A549 (cell line): Measurements from ENCODE around the gene JRKL. TPM values are rescaled to one million over a fixed set of nuclear protein-coding genes. Genes with fewer than 3 reads are reported as not detected.

Experiments
- ATAC-seq, 2 experiments: fragments of 200-7000 bp in 1 of 2; fragments of >200 bp in 1 of 2; cut with Nextera tagmentation in 1 of 2; cut with Tn5 transposase in 1 of 2; 3 replicates each; pipeline versions ENCODE4 v1.8.0 to v1.9.1; 2018 to 2020; ENCODE audit warnings: mild to moderate bottlenecking in 1 of 2, moderate library complexity in 1 of 2
- CTCF ChIA-PET: fragments of 300-600 bp; sonication (Branson Sonifier 250); formaldehyde crosslinking; extraction: SDS; loops from one replicate; lab custom pipeline; 2021; ENCODE audit warnings: antibody characterized with exemption, inconsistent platforms; lab: Yijun Ruan, JAX
- POLR2A ChIA-PET: fragments of 350-600 bp; formaldehyde crosslinking; extraction: SDS; loops from one replicate; lab custom pipeline; 2021; ENCODE audit warnings: antibody characterized with exemption, inconsistent platforms; lab: Yijun Ruan, JAX
- DNase-seq, 2 experiments: peaks; one replicate each; pipeline versions ENCODE4 v3.0.0 to v3.0.0-alpha.2; 2011 to 2016; ENCODE audit warnings: low read depth in 1 of 2, low spot score in 1 of 2
- FAIRE-seq: peaks from 2 replicates; lab custom pipeline; 2011; peaks lifted over from hg19 to GRCh38; lab: Jason Lieb, UNC
- H3K27ac ChIP-seq, 2 experiments: fragments of >200 bp; sonication (Bioruptor Twin); formaldehyde crosslinking; 3 replicates each; pipeline ENCODE4 v1.5.1; 2016 to 2017
- H3K4me1 ChIP-seq: fragments of >200 bp; sonication (Bioruptor Twin); formaldehyde crosslinking; 3 replicates; pipeline ENCODE4 v1.6.1; 2016
- H3K4me2 ChIP-seq: fragments of >200 bp; sonication (Bioruptor Twin); formaldehyde crosslinking; 3 replicates; pipeline ENCODE4 v1.6.1; 2016
- H3K4me3 ChIP-seq: fragments of >200 bp; sonication (Bioruptor Twin); formaldehyde crosslinking; 3 replicates; pipeline ENCODE4 v1.5.1; 2016
- H3K9me3 ChIP-seq: fragments of >200 bp; sonication (Bioruptor Twin); formaldehyde crosslinking; 3 replicates; pipeline ENCODE4 v1.6.1; 2016
- ATOH8 ChIP-seq: fragments of 250-450 bp; sonication (Bioruptor Pico); IDR thresholded peaks from 2 replicates; pipeline ENCODE4 v1.5.0; 2020; ENCODE audit warnings: low read depth, mild to moderate bottlenecking, moderate library complexity
- BHLHE40 ChIP-seq: IDR thresholded peaks from 2 replicates; pipeline ENCODE4 v1.6.1; 2012; ENCODE audit warnings: low read depth, low read length, inconsistent platforms
- CBX2 ChIP-seq: fragments of 200-600 bp; sonication (generic); IDR thresholded peaks from 2 replicates; pipeline ENCODE4 v1.6.1; 2016; ENCODE audit warnings: low read depth, mild to moderate bottlenecking, borderline replicate concordance
- CBX8 ChIP-seq: fragments of 200-600 bp; sonication (generic); IDR thresholded peaks from 2 replicates; pipeline ENCODE4 v1.6.1; 2016
- CEBPB ChIP-seq, 2 experiments: fragments of >200 bp in 1 of 2; sonication (Bioruptor Twin) in 1 of 2; formaldehyde crosslinking in 1 of 2; IDR thresholded peaks; 2 replicates each; pipeline ENCODE4 v1.6.1; 2012 to 2016
- EHF ChIP-seq: fragments of 250-450 bp; sonication (Bioruptor Pico); IDR thresholded peaks from 2 replicates; pipeline ENCODE4 v1.5.0; 2020; ENCODE audit warnings: mild to moderate bottlenecking
- EHMT2 ChIP-seq: fragments of 200-600 bp; sonication (generic); IDR thresholded peaks from 2 replicates; pipeline ENCODE4 v1.6.1; 2016; ENCODE audit warnings: antibody characterized with exemption, low read depth, mild to moderate bottlenecking, moderate library complexity
- EP300 ChIP-seq, 2 experiments: fragments of >200 bp; sonication (Bioruptor Twin); formaldehyde crosslinking; IDR thresholded peaks; 2 replicates in 1 of 2; 3 replicates in 1 of 2; pipeline ENCODE4 v1.6.1; 2016 to 2017
- ESRRA ChIP-seq: fragments of 150-350 bp; IDR thresholded peaks from 2 replicates; pipeline ENCODE4 v1.6.1; 2014; ENCODE audit warnings: mild to moderate bottlenecking, low read length, borderline replicate concordance
- FOSB ChIP-seq: fragments of 250-450 bp; sonication (Bioruptor Pico); IDR thresholded peaks from 2 replicates; pipeline ENCODE4 v1.5.0; 2020; ENCODE audit warnings: mild to moderate bottlenecking, moderate library complexity
- FOSL2 ChIP-seq, 2 experiments: fragments of 450-650 bp in 1 of 2; fragments of >200 bp in 1 of 2; sonication (Bioruptor Twin) in 1 of 2; formaldehyde crosslinking; IDR thresholded peaks; 2 replicates each; pipeline versions ENCODE4 v1.5.0 to v1.6.1; 2016 to 2020; ENCODE audit warnings: mild to moderate bottlenecking in 1 of 2, moderate library complexity in 1 of 2
- FOXS1 ChIP-seq: fragments of 250-450 bp; sonication (Bioruptor Pico); IDR thresholded peaks from 2 replicates; pipeline ENCODE4 v1.5.0; 2020; ENCODE audit warnings: mild to moderate bottlenecking, moderate library complexity
- GATA3 ChIP-seq: IDR thresholded peaks from 2 replicates; pipeline ENCODE4 v1.6.1; 2012; ENCODE audit warnings: borderline replicate concordance
- HOXA7 ChIP-seq: fragments of 250-450 bp; sonication (Bioruptor Pico); IDR thresholded peaks from 2 replicates; pipeline ENCODE4 v1.5.0; 2020; ENCODE audit warnings: mild to moderate bottlenecking, moderate library complexity
- HOXB13 ChIP-seq: fragments of 250-450 bp; sonication (Bioruptor Pico); IDR thresholded peaks from 2 replicates; pipeline ENCODE4 v1.5.0; 2020; ENCODE audit warnings: low read depth, mild to moderate bottlenecking, moderate library complexity
- HOXB5 ChIP-seq: fragments of 250-450 bp; sonication (Bioruptor Pico); IDR thresholded peaks from 2 replicates; pipeline ENCODE4 v1.5.0; 2020; ENCODE audit warnings: mild to moderate bottlenecking, moderate library complexity
- JUN ChIP-seq, 2 experiments: fragments of >200 bp; sonication (Bioruptor Twin); formaldehyde crosslinking; IDR thresholded peaks; 2 replicates in 1 of 2; 3 replicates in 1 of 2; pipeline ENCODE4 v1.6.1; 2016 to 2017
- JUNB ChIP-seq: fragments of >200 bp; sonication (Bioruptor Twin); formaldehyde crosslinking; IDR thresholded peaks from 2 replicates; pipeline ENCODE4 v1.6.1; 2016
- MAFK ChIP-seq: fragments of 450-650 bp; IDR thresholded peaks from 2 replicates; pipeline ENCODE4 v1.6.1; 2014; ENCODE audit not compliant: partially characterized antibody
- NPAS2 ChIP-seq: fragments of 250-450 bp; sonication (Bioruptor Pico); IDR thresholded peaks from 2 replicates; pipeline ENCODE4 v1.8.0; 2022; ENCODE audit warnings: mild to moderate bottlenecking, moderate library complexity, borderline replicate concordance
- RAD21 ChIP-seq, 2 experiments: fragments of >200 bp in 1 of 2; sonication (Bioruptor Twin) in 1 of 2; formaldehyde crosslinking in 1 of 2; IDR thresholded peaks in 1 of 2; conservative IDR thresholded peaks in 1 of 2; 2 replicates in 1 of 2; 3 replicates in 1 of 2; pipeline ENCODE4 v1.6.1; 2012 to 2018; ENCODE audit warnings: inconsistent platforms in 1 of 2
- RNF2 ChIP-seq: fragments of 200-600 bp; sonication (generic); IDR thresholded peaks from 2 replicates; pipeline ENCODE4 v1.6.1; 2016; ENCODE audit warnings: low read depth, mild to moderate bottlenecking, antibody characterized with exemption, moderate library complexity, borderline replicate concordance
- SMC3 ChIP-seq: fragments of >200 bp; sonication (Bioruptor Twin); formaldehyde crosslinking; IDR thresholded peaks from 3 replicates; pipeline ENCODE4 v1.6.1; 2018; ENCODE audit warnings: inconsistent platforms
- WGBS: methylation state at CpG from one replicate; pipeline ENCODE4 v1.1.6; 2017; ENCODE audit errors: missing lambda C conversion rate; 5-methylcytosine and 5-hydroxymethylcytosine counted together
- polyA plus RNA-seq, 4 experiments: library from polyadenylated mRNA; depleted of rRNA in 3 of 4; stranded (reverse); fragments of >200 nt; fragmentation: RNase III in 1 of 4; extraction: RNeasy Plus Mini Kit Qiagen cat#74134 plus additional on column Dnase treatment in 1 of 4; gene quantifications; 2 replicates in 3 of 4; 3 replicates in 1 of 4; pipeline ENCODE4 v1.2.3, GENCODE V29; 2011 to 2017
- TF ChIP-seq, protein P1 (sequence below): fragments of >200 bp; sonication (Bioruptor Twin); formaldehyde crosslinking; IDR thresholded peaks from 3 replicates; pipeline ENCODE4 v1.5.1; 2016
- TF ChIP-seq, protein P2 (sequence below): fragments of 250-450 bp; sonication (Bioruptor Pico); IDR thresholded peaks from 2 replicates; pipeline ENCODE4 v1.5.0; 2021; ENCODE audit warnings: mild to moderate bottlenecking, moderate library complexity, borderline replicate concordance
- TF ChIP-seq, protein P3 (sequence below): fragments of >200 bp; sonication (Bioruptor Twin); formaldehyde crosslinking; IDR thresholded peaks from 3 replicates; pipeline ENCODE4 v1.6.1; 2016

The JRKL gene
- polyA plus RNA-seq, 2 of the 4 experiments (the other 2 are of a cell fraction): 9.7 to 10.4 TPM

- H3K4me3 ChIP-seq: no peak overlapping the region
- ATAC-seq (no peak), FAIRE-seq (no peak)
These were observed 2.0 kb downstream of the JRKL start for GRCh38 chr11:96391698-96392307.

GRCh38 chr11:96393753-96394348 lies 4.0 kb downstream of the JRKL start:
- no peaks in the 10 kb centered on the region for H3K4me1 ChIP-seq
- no peak overlapping the region for H3K27ac ChIP-seq
- ChIA-PET CTCF (interaction anchor here (0.7 to 3.6 kb wide), 13 partner anchors 9 to 1318 kb away, joined by 3 to 38 read pairs (median 4); partner anchors contain the start of genes CEP57 and MAML2), POLR2A (interaction anchor here (1.0 to 1.7 kb wide), 3 partner anchors 51 to 604 kb away, joined by 3 to 6 read pairs (median 4); partner anchors contain the start of genes FAM76B, MAML2 and MTMR2)
- ATAC-seq: no peak
- H3K4me2 ChIP-seq: no peak overlapping the region
- no peaks in the 10 kb centered on the region for H3K9me3 ChIP-seq
- 0% methylated on average over 1 of the region's 1 CpG for WGBS
- peak; percentile 20 to 43 for DNase-seq
- no peak overlapping the region for H3K4me3 ChIP-seq
- TF ChIP-seq SMC3: peak; percentile 59
- no peak for TF ChIP-seq JUN (IDR thresholded peaks at IDR 0.05)
- TF ChIP-seq HOXB5 (CRISPR knock-in tag): peak; percentile 64; the same call in 1 of the 2 replicates
- TF ChIP-seq EHF: no peak
- no peak for TF ChIP-seq ATOH8
- no peak for TF ChIP-seq FOSB (CRISPR knock-in tag)
- TF ChIP-seq EP300 (IDR thresholded peaks at IDR 0.05): no peak
- no peak for TF ChIP-seq MAFK
- no peak for TF ChIP-seq ESRRA
- TF ChIP-seq RNF2: no peak
- TF ChIP-seq CBX8: no peak
- TF ChIP-seq CBX2: no peak
- TF ChIP-seq RAD21 (conservative IDR thresholded peaks at IDR 0.05 in 1 of 2, IDR thresholded peaks at IDR 0.05 in 1 of 2): peak; percentile 74 to 77
- no peak for TF ChIP-seq CEBPB (IDR thresholded peaks at IDR 0.05)
- no peak for TF ChIP-seq HOXB13 (CRISPR knock-in tag)
- TF ChIP-seq, protein P1, sequence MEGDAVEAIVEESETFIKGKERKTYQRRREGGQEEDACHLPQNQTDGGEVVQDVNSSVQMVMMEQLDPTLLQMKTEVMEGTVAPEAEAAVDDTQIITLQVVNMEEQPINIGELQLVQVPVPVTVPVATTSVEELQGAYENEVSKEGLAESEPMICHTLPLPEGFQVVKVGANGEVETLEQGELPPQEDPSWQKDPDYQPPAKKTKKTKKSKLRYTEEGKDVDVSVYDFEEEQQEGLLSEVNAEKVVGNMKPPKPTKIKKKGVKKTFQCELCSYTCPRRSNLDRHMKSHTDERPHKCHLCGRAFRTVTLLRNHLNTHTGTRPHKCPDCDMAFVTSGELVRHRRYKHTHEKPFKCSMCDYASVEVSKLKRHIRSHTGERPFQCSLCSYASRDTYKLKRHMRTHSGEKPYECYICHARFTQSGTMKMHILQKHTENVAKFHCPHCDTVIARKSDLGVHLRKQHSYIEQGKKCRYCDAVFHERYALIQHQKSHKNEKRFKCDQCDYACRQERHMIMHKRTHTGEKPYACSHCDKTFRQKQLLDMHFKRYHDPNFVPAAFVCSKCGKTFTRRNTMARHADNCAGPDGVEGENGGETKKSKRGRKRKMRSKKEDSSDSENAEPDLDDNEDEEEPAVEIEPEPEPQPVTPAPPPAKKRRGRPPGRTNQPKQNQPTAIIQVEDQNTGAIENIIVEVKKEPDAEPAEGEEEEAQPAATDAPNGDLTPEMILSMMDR: peak; percentile 77
- TF ChIP-seq, all 56 proteins: peak for 4
- FAIRE-seq: no peak

More at GRCh38 chr11:96391698-96392307, 2.0 kb downstream of the JRKL start:
- peak in 1 of 2 experiments; percentile 3 for DNase-seq
- 92% methylated on average over 3 of the region's 3 CpGs for WGBS
- Histone ChIP-seq H3K4me2 (no peak overlapping the region), H3K27ac (no peak overlapping the region), H3K9me3 (no peaks in the 10 kb centered on the region), H3K4me1 (peaks cover 11% of the 10 kb centered on the region; the same call in 1 of the 3 replicates)
- no peak for TF ChIP-seq FOXS1 (CRISPR knock-in tag)
- TF ChIP-seq RAD21 (conservative IDR thresholded peaks at IDR 0.05 in 1 of 2, IDR thresholded peaks at IDR 0.05 in 1 of 2): 0 out of 5 replicates have a peak, but pooled peaks of 1 of the 2 experiments have one; percentile 3
- POLR2A ChIA-PET: no interaction called here
- CTCF ChIA-PET: no interaction called here

- Histone ChIP-seq H3K9me3 (no peaks in the 10 kb centered on the region), H3K4me2 (no peak overlapping the region), H3K27ac (no peak overlapping the region), H3K4me3 (no peak overlapping the region), H3K4me1 (no peaks in the 10 kb centered on the region)
- ATAC-seq: no peak
- ChIA-PET CTCF (interaction anchor here (1.1 to 3.6 kb wide), 6 partner anchors 51 to 1235 kb away, joined by 4 to 38 read pairs (median 7); partner anchors contain the start of gene MAML2), POLR2A (interaction anchor here (0.7 kb wide), 1 partner anchor 240 kb away, joined by 3 read pairs; no protein-coding TSS in a partner anchor)
- no peak for DNase-seq
- FAIRE-seq: no peak
- TF ChIP-seq FOSL2 (IDR thresholded peaks at IDR 0.05) (no peak), FOSL2 (CRISPR knock-in tag; IDR thresholded peaks at IDR 0.05) (no peak), GATA3 (no peak), HOXA7 (CRISPR knock-in tag) (no peak), NPAS2 (no peak), EHMT2 (no peak), FOSB (CRISPR knock-in tag) (no peak), ATOH8 (no peak), BHLHE40 (no peak), JUNB (no peak), EHF (no peak)
- TF ChIP-seq, protein P2, sequence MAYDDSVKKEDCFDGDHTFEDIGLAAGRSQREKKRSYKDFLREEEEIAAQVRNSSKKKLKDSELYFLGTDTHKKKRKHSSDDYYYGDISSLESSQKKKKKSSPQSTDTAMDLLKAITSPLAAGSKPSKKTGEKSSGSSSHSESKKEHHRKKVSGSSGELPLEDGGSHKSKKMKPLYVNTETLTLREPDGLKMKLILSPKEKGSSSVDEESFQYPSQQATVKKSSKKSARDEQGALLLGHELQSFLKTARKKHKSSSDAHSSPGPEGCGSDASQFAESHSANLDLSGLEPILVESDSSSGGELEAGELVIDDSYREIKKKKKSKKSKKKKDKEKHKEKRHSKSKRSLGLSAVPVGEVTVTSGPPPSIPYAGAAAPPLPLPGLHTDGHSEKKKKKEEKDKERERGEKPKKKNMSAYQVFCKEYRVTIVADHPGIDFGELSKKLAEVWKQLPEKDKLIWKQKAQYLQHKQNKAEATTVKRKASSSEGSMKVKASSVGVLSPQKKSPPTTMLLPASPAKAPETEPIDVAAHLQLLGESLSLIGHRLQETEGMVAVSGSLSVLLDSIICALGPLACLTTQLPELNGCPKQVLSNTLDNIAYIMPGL (CRISPR knock-in tag): no peak
- TF ChIP-seq, protein P3, sequence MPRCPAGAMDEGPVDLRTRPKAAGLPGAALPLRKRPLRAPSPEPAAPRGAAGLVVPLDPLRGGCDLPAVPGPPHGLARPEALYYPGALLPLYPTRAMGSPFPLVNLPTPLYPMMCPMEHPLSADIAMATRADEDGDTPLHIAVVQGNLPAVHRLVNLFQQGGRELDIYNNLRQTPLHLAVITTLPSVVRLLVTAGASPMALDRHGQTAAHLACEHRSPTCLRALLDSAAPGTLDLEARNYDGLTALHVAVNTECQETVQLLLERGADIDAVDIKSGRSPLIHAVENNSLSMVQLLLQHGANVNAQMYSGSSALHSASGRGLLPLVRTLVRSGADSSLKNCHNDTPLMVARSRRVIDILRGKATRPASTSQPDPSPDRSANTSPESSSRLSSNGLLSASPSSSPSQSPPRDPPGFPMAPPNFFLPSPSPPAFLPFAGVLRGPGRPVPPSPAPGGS: no peak
These were observed 5.0 kb downstream of the JRKL start for GRCh38 chr11:96394773-96395172.
